DMS53 treated with DMSO at 0.1 percent for 48 hours (cell line): ENCODE measurements around the gene CEP152.

Experiments
- DNase-seq: peaks from one replicate; lab custom pipeline; 2025; ENCODE audit not compliant: unreplicated experiment; lab: John Stamatoyannopoulos, UW

The CEP152 gene

DNA sequence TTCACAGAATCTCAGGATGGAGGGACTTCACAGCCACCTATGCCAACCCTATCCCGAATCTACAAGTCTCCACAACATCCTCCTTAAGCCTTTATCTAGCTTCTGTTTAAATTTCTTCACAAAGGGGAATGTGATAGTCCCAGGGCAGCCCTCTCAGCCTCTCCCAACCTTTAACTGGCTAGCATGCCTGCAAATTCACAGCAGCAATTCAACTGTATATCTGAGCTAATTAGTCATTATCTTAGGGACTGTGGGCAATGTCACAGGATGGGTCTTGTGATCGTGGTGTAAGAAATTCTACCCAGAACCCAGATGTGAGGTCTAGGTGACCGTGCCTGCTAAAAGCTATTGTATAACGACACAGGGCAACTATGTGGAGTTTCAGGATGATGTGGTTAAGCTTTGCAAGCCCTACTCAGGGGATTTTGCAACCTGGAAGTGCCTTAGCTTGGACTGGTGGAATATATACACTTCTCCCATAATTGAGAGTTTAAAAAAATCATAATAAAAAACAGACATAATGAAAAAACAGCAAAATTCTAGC, 99.8 kb downstream of the CEP152 start:
- no peak for DNase-seq

DNA sequence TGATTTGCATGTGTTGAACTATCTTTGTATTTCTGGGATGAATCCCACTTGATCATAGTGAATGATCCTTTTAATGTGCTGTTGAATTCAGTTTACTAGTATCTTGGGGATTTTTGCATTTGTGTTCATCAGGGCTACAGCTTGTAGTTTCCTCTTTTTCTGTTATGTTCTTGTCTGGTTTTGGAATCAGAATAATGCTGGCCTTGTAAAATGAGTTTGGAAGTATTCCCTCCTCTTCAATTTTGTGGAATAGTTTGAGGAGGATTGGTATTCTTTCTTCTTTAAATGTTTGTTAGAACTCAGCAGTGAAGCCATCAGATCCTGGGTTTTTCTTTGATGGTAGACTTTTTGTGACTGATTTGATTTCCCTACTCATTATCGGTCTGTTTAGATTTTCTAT, 102.2 kb downstream of the CEP152 start:
- DNase-seq, result no peak

DNA sequence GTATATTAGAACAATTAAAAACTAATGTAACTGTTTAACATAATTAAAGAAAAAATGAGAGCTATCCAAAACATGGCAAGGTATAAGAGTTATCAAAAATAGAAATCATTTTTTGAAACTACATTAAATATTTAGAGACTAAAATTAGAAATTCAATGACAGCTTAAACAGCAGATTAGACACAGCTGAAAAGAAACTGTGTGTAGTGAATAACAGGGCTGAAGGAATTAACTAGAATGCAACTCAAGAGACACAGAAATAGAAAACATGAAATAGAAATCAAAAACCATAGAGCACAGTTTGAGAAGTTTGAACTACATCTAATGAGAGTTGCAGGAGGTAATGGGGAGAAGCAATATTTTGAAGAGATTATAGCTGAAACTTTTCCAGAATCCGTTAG, 105.5 kb downstream of the CEP152 start:
- no peak for DNase-seq

DNA sequence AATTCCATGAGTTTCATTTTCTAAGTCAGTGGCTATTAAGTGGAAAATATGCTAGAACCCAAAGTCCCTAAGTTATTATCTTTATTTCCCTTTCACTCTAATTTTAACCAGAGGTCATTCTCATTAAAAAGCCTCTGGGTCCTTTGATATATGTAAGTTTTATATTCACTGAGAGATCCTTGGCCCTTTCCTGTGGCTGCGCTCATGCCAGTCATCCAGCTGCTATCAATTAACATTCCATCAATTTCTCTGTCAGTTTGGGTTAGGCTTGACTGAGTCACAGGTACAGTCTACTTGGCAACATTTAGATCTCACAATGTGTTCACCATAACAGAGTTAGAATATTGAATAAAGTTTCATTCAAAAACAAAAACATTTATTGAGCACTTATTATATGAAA, 107.3 kb downstream of the CEP152 start:
- DNase-seq, result no peak

DNA sequence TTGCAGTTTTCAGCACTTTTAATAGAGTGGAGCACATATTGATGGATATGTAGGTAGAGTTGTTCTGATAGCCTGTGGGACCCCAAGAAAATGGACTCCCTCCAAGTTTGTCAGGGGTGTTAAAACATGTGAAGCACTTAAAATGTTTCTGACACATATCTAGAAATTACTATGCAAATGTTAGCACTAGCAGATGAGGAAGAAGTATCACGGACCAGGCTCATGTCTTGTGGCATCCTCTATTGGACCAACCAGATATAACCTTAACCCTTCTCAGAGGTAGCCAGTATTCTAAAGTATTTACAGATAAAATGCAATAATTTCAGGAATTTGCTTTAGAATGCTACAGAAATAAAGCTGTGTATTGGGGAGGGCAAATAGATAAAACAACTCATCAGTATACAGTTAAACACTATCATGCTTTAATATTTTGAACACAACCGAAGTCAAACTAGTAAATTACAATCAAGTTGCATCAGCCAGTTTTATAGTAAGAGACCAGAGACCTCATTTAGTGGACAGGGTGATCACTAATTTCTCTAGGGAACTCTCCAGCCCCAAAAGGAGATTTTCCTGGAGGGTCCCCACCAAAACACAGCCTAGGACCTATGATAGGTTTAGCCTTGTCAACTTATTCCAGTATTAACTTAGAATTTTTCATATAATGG, 108.2 kb downstream of the CEP152 start:
- DNase-seq, result no peak

DNA sequence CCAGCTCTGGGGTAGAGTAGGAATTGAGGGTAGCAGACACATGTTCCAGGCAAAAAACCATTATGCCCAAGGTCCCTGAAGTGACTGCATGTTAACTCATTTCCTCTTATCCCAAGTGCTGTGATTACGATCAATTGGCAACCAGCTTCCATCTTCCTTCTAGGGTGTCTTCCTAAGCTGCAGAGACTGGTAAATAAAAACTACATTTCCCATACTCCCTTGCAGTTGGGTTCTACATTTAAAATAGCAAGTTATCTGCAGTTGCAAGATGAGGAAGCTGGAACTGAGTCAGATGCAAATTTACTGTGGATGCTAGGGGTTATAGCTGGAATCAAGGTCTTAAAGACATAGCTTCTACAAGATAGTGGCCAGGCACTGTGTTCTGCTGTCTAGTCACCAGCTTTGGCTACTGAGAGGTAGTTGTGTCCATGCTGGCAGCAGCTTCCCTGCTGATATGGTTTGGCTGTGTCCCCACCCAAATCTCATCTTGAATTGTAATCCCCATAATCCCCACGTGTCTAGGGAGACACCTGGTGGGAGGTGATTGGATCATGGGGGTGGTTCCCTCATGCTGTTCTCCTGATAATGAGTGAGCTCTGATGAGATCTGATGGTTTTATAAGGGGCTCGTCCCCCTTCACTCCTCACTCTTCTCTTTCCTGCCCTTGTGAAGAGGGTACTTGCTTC, 114.1 kb downstream of the CEP152 start:
- no peak for DNase-seq

DNA sequence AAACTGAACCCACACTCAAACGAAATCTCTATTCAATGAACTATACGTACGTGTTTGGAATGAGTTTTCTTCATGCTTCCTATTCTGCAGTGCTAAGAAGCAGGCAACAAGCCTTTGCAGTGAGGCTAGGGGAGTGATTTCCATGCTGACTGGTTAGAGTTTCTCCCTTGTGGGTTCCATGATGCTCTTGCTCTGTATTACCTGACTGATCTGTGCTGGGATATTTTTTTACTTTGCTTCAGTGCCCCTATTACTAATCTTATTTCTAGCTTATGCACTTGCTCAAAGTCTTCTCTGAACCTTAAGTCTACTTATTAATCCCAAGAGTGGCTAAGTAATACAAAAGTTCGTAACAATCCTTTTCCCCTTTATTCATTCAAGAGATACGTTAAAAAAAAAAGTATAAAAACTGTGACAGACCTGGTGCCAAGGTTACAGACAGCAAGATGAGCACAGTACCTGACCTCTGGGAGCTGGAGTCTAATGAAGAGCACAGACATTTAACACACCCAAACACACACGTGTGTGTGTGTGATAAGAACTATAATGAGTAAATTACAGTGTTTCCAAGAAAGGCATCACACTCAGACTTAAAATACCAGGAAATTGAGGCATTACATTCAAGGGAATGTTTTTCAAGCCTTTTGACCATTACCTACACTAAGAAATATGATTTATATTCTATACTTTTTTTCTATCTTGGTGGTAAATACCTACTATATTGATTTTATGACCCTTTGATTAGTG, 114.9 kb downstream of the CEP152 start:
- no peak for DNase-seq

DNA sequence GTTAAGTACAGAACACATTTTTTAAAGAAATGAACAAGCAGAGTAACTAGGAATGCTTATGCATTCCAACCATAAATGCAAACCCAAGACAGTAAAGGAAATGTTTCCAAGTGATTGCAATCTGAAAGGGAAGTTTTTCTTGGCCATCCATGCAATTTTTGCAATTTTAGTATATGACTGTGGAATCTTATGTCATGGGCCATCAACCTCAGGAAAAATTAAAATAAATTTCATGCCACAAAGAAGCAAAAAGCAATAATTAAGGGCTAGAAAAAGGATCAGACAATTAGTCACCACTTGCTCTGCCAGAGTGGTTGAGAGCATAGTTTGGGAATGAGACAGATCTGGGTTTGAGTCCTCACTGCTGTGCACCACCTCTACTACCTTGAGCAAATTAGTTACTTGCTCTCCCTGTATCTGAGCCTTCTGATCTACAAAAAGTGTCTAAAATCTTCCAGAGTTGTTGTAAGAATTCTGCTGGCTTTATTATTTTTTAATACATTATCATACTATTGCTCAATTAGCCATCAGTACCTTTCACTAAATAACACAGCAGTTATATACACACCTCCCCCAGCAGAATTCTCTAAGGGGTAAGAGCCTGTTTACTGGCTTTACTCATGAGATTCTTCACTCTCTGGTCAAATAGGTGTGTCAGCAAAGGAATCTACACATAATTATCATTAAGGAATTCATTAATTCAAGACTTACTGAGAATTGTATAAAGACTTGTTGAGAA, 115.6 kb downstream of the CEP152 start:
- DNase-seq, result no peak

DNA sequence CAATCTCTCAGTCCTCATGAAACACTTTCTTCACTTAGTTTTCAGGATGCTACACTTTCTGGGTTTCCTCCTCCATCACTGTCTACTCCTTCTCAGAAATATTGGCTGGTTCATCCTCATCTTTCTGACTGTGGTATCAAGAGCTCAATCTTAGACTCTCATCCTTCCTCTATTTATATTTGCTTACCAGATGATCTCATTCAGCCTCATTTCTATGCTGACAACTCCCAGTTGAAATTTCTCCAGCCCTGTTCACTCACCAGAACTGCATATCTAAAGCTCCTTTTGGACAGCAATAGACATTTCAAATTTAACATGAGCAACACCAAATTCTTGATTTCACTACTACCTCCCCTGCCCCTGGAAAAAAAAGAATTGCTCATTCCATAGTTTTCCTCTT, 117.4 kb downstream of the CEP152 start:
- DNase-seq, result no peak

DNA sequence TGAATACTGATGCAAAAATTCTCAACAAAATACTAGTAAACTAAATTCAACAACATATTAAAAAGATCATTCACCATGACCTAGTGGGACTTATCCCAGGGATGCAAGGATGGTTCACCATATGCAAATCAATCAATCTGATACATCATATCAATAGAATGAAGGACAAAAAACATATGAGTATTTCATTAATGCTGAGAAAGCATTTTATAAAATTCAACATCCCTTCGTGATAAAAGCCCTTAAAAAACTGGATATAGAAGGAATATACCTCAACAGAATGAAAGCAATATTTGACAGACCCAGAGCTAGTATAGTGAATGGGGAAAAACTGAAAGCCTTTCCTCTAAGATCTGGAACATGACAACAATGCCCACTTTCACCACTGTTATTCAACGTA, 122.4 kb downstream of the CEP152 start:
- DNase-seq, result no peak
